HepG2 (cell line): ENCODE data around the gene MYO3B.

Source experiments
- KDM5A ChIP-seq: fragments of 200-600 bp; sonication (generic); IDR thresholded peaks from 2 replicates; pipeline ENCODE4 v1.7.0; 2018; ENCODE audit warnings: antibody characterized with exemption, mild to moderate bottlenecking, low read length, borderline replicate concordance
- SMC3 ChIP-seq: IDR thresholded peaks from 2 replicates; pipeline ENCODE4 v1.6.1; 2011; ENCODE audit warnings: low read length, improper control_type of control experiment
- WIZ ChIP-seq: sonication (generic); formaldehyde crosslinking; IDR thresholded peaks from 2 replicates; pipeline ENCODE4 v1.5.1; 2020; ENCODE audit warnings: mild to moderate bottlenecking, missing genetic modification reagents
- ZNF740 ChIP-seq: sonication (generic); formaldehyde crosslinking; IDR thresholded peaks from 2 replicates; pipeline ENCODE4 v1.4.0; 2020; ENCODE audit warnings: missing genetic modification reagents

GRCh38 chr2:170201734-170202393 lies 23.9 kb downstream of the MYO3B start:
- TF ChIP-seq KDM5A, result no peak
- no peak for TF ChIP-seq ZNF740 (CRISPR knock-in tag)
- TF ChIP-seq WIZ (CRISPR knock-in tag), result no peak
- TF ChIP-seq SMC3, result no peak
